NCI-H226 (cell line): ENCODE data around the gene SENP1.

Experiments used
- DNase-seq: peaks from one replicate; pipeline ENCODE4 v3.0.0-alpha.2; 2015

The SENP1 gene

DNA sequence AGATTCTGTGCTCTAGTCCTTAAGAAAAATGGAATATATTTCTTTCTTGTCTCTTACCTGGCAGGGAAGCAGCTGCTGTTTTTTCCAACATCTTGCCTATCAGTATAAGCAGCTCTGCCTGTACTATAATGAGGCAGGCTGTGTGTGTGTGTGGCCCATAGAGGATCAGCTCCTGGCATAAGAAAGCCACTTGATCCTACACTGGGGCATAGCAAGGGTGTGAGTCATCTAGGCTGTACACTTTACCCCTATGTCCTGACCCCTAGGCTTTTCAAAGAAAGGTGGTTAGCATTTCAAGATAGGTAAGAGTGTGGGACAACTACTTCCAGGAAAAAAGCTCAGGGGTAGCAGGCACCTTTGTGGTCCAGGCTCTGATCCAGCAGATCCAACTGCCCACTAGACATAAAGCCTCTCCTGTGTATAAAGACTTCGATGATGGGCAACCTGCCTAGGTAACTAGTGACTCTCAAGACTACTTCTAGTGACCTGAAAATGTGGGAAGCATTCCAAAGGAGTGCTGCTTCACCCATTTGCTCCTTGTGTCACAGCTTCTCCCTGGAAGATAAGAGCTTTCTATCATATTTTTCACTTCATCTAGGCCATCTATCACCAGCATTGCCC is 4.9 kb upstream of the SENP1 start:
- DNase-seq, result no peak

DNA sequence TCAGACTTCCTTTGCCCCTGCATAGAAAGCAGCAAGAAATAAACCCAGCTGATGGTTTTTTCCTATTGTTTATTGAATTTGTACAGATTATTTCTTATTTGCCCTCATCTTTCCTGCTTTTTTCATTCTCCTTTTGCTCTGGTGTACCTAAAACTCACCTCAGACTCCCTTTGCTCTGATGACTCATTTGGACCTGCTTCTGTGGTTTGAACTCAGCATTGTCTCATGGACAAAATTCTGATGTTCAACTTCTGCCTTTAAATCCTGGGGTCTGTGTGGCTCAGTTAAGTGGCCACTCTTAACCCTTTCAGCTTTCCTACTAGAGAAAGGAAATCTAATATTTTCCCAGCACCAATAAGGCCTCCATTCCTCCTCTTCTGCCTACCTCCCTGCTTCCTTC is 3.5 kb upstream of the SENP1 start:
- DNase-seq, result no peak

DNA sequence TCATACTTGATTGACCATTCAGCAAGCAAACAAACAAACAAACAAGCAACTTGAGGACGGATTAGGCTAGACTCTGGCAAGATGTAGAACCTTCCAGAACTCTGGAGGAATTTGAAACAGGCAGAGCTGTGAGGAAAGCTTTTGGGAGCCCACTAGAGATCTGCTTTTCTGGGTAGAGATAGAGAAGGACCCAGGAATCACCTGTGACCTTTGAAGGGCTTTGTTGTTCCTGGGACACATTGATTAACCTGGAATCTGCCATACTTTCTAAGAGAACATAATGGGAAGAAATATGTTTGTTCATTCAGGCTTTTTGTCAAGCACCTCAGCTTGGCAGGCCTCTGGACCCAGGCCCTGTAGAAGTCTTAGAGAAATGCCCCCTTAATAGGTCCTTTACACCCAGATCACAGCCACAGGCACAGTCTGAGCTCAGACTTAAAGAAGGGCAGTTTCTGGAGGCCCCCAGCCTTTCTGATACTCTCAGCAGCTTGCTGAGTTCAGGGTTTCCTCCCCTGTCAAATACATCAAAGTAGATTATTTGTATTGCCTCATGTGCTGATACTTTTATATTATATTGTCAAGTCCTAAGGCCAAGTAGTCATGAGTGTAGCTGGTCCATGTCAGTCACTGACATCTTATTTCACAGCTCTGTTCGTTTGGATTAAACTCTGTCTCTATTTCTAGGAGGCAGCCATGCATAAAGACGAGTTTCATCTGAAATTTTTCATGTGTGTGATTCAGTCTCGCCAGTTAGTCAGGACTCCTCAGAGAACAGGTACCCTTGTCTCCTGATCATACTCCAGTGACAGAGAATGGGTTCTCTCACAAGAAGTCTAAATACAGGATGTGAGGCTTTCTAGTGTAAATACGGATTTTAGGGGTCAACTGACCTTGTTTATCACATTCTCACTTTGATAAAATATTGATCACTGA is 1.1 kb upstream of the SENP1 start:
- no peak for DNase-seq

DNA sequence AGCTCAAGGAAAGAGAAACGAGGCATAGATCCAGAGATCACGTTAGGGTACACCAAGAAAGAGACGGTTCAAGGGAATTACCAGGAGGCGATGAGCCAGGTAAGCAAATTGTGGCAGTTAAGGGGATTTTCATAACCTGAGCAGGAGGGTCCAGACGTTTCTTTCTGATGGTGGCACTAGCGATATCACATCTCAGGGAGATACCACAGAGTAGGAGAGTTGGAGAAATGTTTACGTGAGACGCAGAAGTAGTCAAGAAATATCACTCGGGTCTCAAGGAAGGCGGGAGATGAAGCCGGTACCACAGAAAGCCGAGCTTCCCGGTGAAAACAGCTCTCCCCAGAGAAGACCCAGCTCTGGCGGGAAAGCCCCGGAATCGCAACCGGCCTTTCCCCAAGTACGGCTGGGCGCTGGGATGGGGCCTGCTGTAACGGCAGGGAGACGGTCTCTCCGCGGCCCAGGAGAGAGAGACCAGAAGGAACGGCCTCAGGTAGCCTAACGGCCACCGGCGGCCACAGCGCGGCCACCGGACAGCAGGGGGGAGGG is 485 bp downstream of the SENP1 start:
- DNase-seq, result peak; percentile 7

DNA sequence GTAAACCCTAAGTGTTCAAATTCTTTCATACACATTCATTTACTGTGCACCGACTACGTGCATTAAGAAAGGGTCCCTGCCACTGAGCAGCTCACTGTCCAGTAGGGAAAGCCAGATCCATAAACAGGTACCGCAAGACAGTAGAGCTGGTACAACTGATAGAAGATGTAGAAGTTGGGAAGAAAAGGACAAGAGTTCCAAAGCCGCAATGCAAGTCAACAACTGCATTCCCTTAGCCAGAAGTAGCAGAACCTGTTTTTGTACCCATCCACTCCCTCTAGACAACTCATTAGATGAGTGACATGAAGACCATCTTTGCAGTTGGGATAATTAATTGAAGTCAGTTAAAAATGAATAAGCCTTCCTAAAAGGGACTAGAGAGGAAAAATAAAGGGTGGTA is 1.3 kb downstream of the SENP1 start:
- no peak for DNase-seq

DNA sequence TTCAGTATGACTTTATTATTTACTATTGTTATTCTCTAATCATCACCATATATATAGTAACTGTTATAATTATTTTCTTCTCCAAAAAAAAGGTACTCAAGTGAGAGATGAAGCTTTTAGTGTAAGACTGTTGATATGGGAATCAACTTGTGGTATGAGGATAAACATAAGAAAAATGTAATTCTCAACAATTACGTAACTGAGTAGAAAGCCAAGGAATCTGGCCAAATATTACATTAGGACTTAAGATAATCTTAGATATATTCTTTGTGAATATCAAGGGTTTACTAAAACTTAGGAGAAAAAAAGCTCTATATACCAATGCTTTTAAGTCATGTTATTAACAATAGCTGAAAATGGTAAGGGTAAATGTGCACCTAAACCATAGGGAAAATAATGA is 13.3 kb downstream of the SENP1 start:
- no peak for DNase-seq

DNA sequence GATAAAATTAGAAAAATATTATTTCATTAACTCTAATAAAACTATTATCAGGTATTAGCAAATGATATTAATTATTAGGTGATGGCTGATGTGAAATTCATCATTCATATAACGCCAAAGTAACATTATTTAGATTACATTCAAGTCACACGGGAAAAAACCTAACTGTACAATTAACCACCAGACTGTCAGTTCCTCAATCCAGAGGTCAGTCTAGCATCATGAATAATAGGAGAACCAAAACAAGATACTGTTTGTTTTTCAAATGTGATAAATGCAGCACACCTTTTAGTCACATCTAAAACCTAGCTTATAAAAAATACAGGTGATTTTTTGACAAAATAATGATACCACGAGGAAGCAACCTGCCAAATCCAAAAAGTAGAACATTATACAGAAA is 19.6 kb downstream of the SENP1 start:
- DNase-seq, result no peak

DNA sequence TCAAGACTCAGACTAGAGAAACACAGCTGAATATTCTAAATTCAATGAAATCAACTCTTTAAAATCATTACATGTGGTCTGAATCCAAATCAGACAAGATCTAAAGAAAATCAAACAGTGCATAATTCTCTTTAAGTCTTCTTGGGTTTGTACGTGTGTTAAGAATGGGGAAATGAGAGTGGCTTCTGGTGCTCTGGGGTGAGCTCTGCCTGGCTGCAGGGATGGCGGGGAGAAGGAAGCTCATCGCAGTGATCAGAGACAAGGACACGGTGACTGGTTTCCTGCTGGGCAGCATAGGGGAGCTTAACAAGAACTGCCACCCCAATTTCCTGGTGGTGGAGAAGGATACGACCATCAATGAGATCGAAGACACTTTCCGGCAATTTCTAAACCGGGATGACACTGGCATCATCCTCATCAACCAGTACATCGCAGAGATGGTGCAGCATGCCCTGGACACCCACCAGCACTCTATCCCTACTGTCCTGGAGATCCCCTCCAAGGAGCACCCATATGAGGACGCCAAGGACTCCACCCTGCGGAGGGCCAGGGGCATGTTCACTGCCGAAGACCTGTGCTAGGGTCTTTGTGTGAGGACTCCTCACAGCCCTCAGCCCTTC is 20.9 kb downstream of the SENP1 start:
- DNase-seq, result no peak

DNA sequence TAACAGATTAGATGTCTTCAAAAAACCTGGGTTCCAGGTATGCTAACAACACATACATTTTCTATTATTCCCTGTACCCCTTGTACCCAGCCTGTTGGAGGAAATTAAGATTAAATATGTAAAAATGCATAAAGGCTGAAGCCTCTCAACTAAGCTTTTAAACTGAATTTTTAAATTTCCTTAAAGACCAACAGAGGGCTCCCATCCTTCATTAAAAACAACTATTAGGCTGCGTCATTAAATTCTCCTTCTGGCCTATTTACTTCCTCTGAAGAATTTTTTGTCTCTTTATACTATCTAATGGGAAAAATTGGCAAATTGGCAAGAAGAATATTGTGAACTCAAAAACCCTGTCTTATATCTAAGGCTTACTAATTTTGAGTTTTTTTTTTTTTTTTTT is 21.8 kb downstream of the SENP1 start:
- no peak for DNase-seq

DNA sequence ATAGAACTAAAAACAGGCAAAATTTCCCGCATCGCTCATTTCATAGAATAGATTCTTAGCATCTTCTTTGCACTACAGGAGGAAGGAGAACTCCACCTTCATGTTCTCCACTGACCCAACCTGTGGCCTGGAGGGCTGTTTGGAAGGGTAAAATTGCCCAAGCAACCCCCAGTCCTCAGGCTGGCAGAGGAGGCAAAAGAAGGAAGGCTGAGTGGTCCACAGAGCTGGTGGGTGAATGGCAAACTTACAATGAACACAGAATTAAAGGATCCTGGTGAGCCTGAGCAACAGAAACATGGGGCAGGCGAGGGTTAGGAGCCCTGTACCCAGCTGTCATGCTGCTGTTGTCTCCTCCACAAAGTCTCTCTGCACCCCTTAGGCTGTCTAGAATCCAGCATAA is 25.1 kb downstream of the SENP1 start:
- no peak for DNase-seq

DNA sequence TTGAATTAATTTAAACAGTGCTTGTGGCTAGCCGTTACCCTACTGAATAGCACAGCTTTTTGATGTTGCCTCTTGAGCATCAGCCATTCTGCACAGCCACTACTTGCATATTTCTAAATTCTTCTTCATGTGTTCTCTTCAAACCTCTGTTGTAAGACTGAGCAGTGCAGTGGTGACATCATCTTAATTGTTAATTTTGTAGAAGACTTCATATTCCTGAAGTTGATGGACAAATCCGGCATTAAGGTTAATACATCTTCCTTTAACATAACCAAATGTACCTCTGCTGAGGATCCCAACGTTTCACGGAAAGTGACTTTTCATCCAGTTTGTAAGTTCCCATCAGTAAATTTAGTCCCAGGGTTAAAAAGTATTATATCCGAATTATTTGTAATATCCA is 25.6 kb downstream of the SENP1 start:
- no peak for DNase-seq

DNA sequence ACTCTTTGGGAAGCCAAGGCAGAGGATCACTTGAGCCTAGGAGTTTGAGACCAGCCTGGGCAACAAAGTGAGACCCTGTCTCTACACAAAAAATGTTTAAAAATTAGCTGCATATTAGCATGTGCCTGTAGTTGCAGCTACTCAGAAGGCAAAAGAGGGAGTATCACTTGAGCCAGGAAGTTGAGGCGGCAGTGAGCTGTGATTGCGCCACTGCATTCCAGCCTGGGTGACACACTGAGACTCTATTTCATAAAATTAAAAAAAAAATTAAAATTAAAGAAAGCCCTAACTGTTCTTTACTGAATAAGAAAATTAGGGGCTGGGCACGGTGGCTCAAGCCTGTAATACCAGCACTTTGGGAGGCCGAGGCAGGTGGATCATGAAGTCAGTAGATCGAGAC is 27.0 kb downstream of the SENP1 start:
- DNase-seq, result peak; percentile 70

DNA sequence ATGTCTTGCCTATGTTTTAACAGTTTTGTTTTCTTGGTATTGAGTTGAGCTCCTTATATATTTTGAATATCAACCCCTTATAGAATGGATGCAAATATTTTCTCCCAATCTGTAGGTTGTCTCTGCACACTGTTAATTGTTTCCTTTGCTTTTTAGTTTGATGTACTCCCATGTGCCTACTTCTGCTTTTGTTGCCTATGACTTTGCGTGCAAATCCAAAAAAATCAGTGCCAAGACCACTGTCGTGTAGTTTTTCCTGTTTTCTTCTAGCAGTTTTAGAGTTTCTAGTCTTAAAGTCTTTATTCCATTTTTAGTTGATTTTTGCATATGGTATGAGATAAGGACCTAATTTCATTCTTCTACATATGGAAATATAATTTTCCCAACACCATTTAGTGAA is 28.8 kb downstream of the SENP1 start:
- DNase-seq, result no peak

DNA sequence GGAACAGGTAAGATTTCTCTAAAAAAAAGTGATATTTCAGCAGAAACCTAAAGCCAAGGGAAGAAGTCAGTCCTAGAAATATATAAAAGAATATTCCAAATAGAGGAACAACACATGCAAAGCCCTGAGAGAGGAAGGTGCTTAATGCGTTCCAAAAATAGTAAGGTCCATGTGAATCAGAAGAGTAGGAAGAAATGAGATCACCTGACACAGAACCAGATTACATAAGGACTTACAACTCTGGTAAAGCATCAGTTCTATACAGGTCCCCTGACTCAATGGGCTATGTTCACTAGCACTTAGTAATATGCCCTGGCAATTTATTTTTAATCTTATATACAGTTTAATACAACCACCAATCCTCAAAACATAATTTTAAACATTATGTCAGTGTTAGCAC is 30.0 kb downstream of the SENP1 start:
- DNase-seq, result no peak

DNA sequence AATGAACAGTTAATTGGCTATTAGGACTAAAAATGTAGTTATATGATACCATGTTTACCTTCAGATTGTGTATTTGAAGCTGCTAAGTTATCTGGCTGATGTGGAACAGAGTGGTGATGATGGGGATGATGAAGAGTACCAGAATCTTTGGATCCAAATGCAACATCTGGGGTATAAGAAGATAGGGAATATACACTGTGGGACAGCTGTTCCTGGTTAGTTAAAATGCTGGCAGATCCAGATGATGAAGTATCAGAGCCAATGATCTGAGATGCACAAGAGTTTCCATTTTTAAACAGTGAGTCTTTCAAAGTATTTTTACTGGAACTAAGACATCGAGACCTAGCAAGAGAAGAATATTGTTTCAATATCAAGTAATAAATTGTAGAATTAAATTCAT is 31.6 kb downstream of the SENP1 start:
- DNase-seq, result no peak

DNA sequence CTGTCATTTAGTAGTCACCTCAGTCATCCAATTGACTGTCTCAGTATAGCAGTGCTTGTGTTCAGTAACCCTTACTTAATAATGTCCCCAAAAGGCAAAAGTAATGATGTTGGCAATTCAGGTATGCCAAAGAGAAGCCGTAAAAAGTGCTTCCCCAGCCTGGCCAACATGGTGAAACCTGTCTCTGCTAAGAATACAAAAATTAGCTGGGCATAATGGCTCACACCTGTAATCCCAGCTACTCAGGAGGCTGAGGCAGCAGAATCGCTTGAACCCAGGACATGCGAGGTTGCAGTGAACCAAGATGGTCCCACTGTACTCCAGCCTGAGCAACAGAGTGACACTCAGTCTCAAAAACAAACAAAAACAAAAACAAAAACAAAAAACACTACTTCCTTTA is 33.6 kb downstream of the SENP1 start:
- DNase-seq, result no peak

DNA sequence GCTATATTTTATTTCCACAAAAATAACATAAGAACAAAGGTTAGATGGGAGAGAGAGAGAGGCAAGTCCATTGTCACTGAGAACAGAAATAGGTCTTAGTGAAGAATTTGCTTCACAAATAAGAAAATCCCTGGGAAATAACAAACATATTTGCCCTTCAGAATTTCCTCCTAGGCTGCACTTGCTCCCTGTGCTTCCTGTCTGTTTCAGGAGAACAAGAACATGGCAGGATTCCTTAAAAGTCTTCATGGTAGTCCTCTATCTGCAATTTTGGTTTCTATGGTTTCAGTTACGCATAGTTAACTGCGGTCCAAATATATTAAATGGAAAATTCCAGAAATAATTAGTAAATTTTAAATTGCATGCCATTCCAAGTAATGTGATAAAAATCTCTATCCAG is 34.1 kb downstream of the SENP1 start:
- no peak for DNase-seq

DNA sequence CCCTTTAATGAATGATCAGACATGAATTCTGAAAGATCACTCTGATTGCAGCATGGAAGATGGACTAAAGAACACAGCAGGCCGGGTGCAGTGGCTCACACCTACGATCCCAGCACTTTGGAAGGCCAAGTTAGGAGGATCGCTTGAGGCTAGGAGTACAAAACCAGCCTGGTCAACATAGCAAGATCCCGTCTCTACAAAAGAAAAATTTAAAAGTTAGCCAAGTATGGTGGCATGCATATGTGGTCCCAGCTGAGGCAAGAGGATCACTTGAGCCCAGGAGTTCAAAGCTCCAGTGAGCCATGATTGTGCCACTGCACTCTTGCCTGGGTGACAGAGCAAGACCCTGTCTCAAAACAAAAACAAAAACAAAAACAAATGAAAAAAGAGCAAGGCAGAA is 35.1 kb downstream of the SENP1 start:
- no peak for DNase-seq

DNA sequence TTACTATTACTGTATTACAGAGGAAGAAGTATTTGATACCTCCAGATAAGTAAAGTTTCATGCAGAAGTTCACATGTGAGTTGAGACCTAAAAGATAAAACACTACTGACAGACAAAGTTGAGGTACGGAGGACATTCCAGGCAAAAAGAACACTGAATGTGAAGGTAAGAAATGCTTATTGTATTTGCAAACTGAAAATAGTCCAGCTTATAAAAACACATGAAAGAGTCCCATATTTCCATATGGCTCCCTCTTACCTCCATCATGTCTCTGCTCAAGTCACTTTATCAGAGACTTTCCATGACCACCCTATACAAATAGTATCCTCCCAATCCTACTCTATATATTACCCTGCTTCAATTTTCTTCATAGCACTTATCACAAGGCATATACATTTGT is 35.8 kb downstream of the SENP1 start:
- no peak for DNase-seq

DNA sequence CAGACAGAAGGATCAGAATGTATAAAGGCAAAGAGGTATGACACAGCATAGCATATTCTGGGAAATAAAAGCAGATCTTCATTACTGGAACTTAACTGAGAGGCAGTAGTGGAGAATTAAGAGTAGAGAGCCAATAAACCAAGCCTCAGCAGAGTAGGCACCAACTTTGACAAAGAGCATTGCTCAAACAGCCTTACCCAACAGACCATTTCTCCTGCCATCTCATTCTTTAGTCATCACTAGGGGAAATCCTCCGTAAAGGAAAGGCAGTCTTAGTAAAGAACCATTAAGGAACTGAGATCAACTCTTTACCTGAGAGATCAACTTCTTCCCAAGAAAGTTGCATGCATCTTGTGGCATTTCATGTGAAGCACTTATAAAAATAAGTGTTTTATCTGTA is 36.6 kb downstream of the SENP1 start:
- DNase-seq, result no peak

DNA sequence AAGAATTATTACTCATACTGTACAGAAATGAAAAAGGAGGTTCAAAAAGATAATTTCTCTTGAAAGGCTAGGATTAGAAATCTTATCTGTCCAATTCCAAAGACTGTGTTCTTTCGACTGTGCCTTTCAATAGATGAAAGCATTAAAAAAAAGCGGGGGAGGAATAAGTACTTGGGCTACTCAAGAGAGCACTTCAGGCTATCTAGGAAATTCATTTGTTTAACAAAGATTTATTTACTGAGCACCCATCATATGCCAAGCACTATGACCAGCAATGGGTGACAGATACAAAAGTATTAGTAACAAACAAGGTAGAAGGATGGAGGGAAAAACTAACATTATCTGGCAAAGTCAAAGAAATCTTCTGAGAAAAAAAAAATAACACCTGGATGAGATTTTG is 37.4 kb downstream of the SENP1 start:
- no peak for DNase-seq

DNA sequence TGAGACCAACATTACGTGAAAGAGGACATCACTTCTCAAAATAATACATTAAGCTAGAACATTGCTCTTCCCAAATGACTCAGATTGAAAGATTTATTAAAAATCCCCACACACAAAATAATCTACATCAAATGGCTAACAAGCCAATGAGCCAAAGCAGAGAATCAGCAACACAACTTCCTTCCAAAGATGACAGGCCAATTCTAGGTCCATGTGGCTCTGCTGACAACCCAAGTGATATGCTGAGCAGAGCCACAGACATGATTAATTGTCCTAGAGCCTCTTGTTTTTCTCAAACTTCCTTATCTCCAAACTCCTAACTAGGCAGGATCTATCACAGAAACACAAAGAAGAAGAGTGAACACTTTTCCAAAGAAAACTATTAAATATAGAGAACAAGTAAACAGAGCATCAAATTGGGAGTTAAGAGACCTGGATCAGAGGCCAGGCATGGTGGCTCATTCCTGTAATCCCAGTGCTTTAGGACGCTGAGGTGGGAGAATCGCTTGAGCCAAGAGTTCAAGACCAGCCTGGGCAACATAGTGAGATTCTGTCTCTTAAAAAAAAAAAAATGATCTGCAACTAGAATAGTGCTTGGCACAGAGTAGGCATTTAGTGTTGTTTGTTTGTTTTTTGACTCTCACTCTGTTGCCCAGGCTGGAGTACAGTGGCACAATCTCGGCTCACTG is 38.5 kb downstream of the SENP1 start:
- DNase-seq, result no peak

DNA sequence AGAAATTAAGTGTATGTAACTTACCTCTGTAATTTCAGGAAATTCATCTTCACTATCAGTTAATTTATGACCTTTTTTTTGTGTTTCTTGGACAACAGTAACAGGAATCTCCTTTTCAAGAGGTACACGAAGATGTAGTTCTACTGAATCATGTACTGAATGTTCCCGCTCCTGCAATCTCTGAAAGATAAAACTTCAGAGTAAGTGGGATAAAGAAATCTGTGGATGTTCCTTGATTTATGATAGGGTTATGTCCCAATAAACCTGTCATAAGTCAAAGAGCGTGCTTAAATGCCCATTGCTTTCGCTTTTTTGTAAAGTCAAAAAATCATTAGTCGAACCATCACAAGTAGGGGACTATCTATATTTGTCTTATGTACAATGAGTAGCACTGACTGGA is 40.8 kb downstream of the SENP1 start:
- no peak for DNase-seq
